Uterus (tissue), 4 donors: Measurements from ENCODE around the gene OR4E1. TPM values are rescaled to one million over a fixed set of nuclear protein-coding genes. Genes with fewer than 3 reads are reported as not detected.

ENCODE experiments used
- DNase-seq, 2 donors: peaks; one replicate each; pipeline ENCODE4 v3.0.0-alpha.2; 2019 to 2020
- H3K27ac ChIP-seq, 2 donors: fragments of 200-600 bp; sonication (generic); 1 replicate in 1 of 2; 2 replicates in 1 of 2; pipeline ENCODE4 v1.5.1; 2016 to 2018
- H3K27me3 ChIP-seq, 2 donors: fragments of 200-600 bp; sonication (generic); one replicate each; pipeline ENCODE4 v1.5.1; 2018 to 2019; ENCODE audit warnings: control low read depth in 1 of 2
- H3K36me3 ChIP-seq, 2 donors: fragments of 200-600 bp; sonication (generic); one replicate each; pipeline ENCODE4 v1.5.1; 2019; ENCODE audit warnings: control low read depth in 1 of 2
- H3K4me1 ChIP-seq, 2 donors: fragments of 200-600 bp; sonication (generic); one replicate each; pipeline ENCODE4 v1.5.1; 2018 to 2019; ENCODE audit warnings: control low read depth in 1 of 2
- H3K4me3 ChIP-seq, 2 donors: fragments of 200-600 bp; sonication (generic); 1 replicate in 1 of 2; 2 replicates in 1 of 2; pipeline ENCODE4 v1.5.1; 2018 to 2019; ENCODE audit warnings: mild to moderate bottlenecking in 1 of 2
- H3K9me3 ChIP-seq, 2 donors: fragments of 200-600 bp; sonication (generic); one replicate each; pipeline ENCODE4 v1.5.1; 2019; ENCODE audit warnings: control low read depth in 1 of 2
- CTCF ChIP-seq, 4 experiments: fragments of 200-600 bp in 2 of 4; fragments of 450-650 bp in 2 of 4; sonication (generic) in 2 of 4; IDR thresholded peaks; one replicate each; pipeline ENCODE4 v1.5.1; 2016 to 2019; ENCODE audit warnings: antibody characterized with exemption in 4 of 4, mild to moderate bottlenecking in 2 of 4, moderate library complexity in 1 of 4
- POLR2A ChIP-seq, 2 donors: fragments of 450-650 bp; IDR thresholded peaks; one replicate each; pipeline ENCODE4 v1.6.1; 2016; ENCODE audit warnings: antibody characterized with exemption in 2 of 2, mild to moderate bottlenecking in 1 of 2, moderate library complexity in 1 of 2
- intact Hi-C: fragments of 100-400 bp; cut with DNase I; formaldehyde crosslinking; loops from one replicate; pipeline ENCODE4 v1.15.1; 2023; ENCODE audit warnings: low total_unique reads
- total RNA-seq, 4 donors: library from RNA; depleted of rRNA in 3 of 4; stranded (reverse); fragments of >200 nt in 3 of 4; gene quantifications; one replicate each; pipeline versions ENCODE4 v1.1.0 to v1.2.4, GENCODE V29; 2014 to 2023
- donor health status: DM: yes; HTN: yes; CAD: no.

The OR4E1 gene
- total RNA-seq, 4 donors from 2014 or later = not detected

GRCh38 chr14:21653331-21653885, 20.2 kb downstream of the OR4E1 start, which contains the start of gene OR4E2:
Gene OR4E2, plus strand, starts transcription at chr14:21653835. Its CDS starts 11,248 bp downstream, at chr14:21665083.
- no peak for TF ChIP-seq POLR2A (IDR thresholded peaks at IDR 0.05)
- TF ChIP-seq CTCF (IDR thresholded peaks at IDR 0.05) = no peak
- Histone ChIP-seq H3K36me3 (no peaks in the 10 kb centered on the region), H3K4me3 (no peak within 1 kb of the TSS), H3K9me3 (no peaks in the 10 kb centered on the region), H3K27me3 (no peaks in the 10 kb centered on the region), H3K4me1 (no peaks in the 10 kb centered on the region), H3K27ac (no peak within 1 kb of the TSS)
- intact Hi-C loops = no loop called here
- DNase-seq = no peak

- TF ChIP-seq POLR2A (IDR thresholded peaks at IDR 0.05) (no peak), CTCF (IDR thresholded peaks at IDR 0.05) (no peak)
- intact Hi-C loops = no loop called here
- Histone ChIP-seq H3K4me3 (no peak overlapping the region), H3K27ac (no peak overlapping the region), H3K27me3 (no peaks in the 10 kb centered on the region), H3K36me3 (no peaks in the 10 kb centered on the region), H3K9me3 (no peaks in the 10 kb centered on the region), H3K4me1 (no peaks in the 10 kb centered on the region)
- no peak for DNase-seq
Measured at GRCh38 chr14:21652209-21652808, 21.3 kb downstream of the OR4E1 start.

- Histone ChIP-seq H3K27ac (no peak overlapping the region), H3K4me3 (no peak overlapping the region), H3K9me3 (no peaks in the 10 kb centered on the region), H3K4me1 (no peaks in the 10 kb centered on the region), H3K36me3 (no peaks in the 10 kb centered on the region), H3K27me3 (no peaks in the 10 kb centered on the region)
- intact Hi-C loops = no loop called here
- TF ChIP-seq POLR2A (IDR thresholded peaks at IDR 0.05) (no peak), CTCF (IDR thresholded peaks at IDR 0.05) (no peak)
- no peak for DNase-seq
Measured at GRCh38 chr14:21647380-21647779, 26.2 kb downstream of the OR4E1 start.

- H3K4me3 ChIP-seq = no peak overlapping the region
Measured at GRCh38 chr14:21643407-21643806, 30.2 kb downstream of the OR4E1 start.

More at GRCh38 chr14:21643407-21643806, 30.2 kb downstream of the OR4E1 start:
- intact Hi-C loops = no loop called here
- no peak for DNase-seq
- no peaks in the 10 kb centered on the region for H3K36me3 ChIP-seq
- no peak overlapping the region for H3K27ac ChIP-seq
- no peaks in the 10 kb centered on the region for H3K9me3 ChIP-seq
- no peaks in the 10 kb centered on the region for H3K27me3 ChIP-seq
- TF ChIP-seq CTCF (IDR thresholded peaks at IDR 0.05) (no peak), POLR2A (IDR thresholded peaks at IDR 0.05) (no peak)
- H3K4me1 ChIP-seq = no peaks in the 10 kb centered on the region
